Astrocyte of the cerebellum (primary cell): ENCODE data around the gene MXD3.

Source experiments
- DNase-seq: peaks from one replicate; pipeline ENCODE4 v3.0.0-alpha.2; 2011; ENCODE audit warnings: low read depth
- H3K4me3 ChIP-seq: 2 replicates; pipeline ENCODE4 v1.5.1; 2011; ENCODE audit warnings: mild to moderate bottlenecking, low read depth, low read length, moderate library complexity
- CTCF ChIP-seq: IDR thresholded peaks from 2 replicates; pipeline ENCODE4 v1.5.1; 2012; ENCODE audit warnings: low read length, low read depth, moderate library complexity, mild to moderate bottlenecking; ENCODE audit errors: missing control alignments
- in situ Hi-C: cut with HindIII; loops from 2 replicates; pipeline ENCODE4 v1.10.0; 2017; ENCODE audit warnings: low sequenced_read_pairs

MXD3 gene

GRCh38 chr5:177336112-177336511 is 24.4 kb upstream of the MXD3 start:
- H3K4me3 ChIP-seq: no peak overlapping the region
- DNase-seq: no peak
- TF ChIP-seq CTCF: no peak
- in situ Hi-C loops: no loop called here

GRCh38 chr5:177335701-177336065 is 24.0 kb upstream of the MXD3 start:
- DNase-seq: no peak
- TF ChIP-seq CTCF: no peak
- no peak overlapping the region for H3K4me3 ChIP-seq
- in situ Hi-C loops: no loop called here

- H3K4me3 ChIP-seq: no peak overlapping the region
- no peak for DNase-seq
- no peak for TF ChIP-seq CTCF
- in situ Hi-C loops: no loop called here
Measured at GRCh38 chr5:177334781-177335700, 23.3 kb upstream of the MXD3 start.

GRCh38 chr5:177334155-177334551 is 22.5 kb upstream of the MXD3 start:
- no peak for DNase-seq
- in situ Hi-C loops: no loop called here
- no peak for TF ChIP-seq CTCF
- H3K4me3 ChIP-seq: no peak overlapping the region

- H3K4me3 ChIP-seq: no peak overlapping the region
- TF ChIP-seq CTCF: no peak
- DNase-seq: no peak
- in situ Hi-C loops: no loop called here
Measured at GRCh38 chr5:177333420-177334154, 21.9 kb upstream of the MXD3 start.

- no peak for DNase-seq
- no peak overlapping the region for H3K4me3 ChIP-seq
- in situ Hi-C loops: no loop called here
- no peak for TF ChIP-seq CTCF
Measured at GRCh38 chr5:177332896-177333260, 21.2 kb upstream of the MXD3 start.
